ENCODE data around the gene EPS8L2. TPM values are rescaled to one million over a fixed set of nuclear protein-coding genes. Genes with fewer than 3 reads are reported as not detected.
A peak's percentile ranks its signal among the peaks of the same experiment; 100 is the strongest.

Gene EPS8L2
- total and polyA plus RNA-seq, 2 of the 13 experiments (the other 11 are each of a cell fraction or from before 2014, with no cell fraction given) = 89.3 to 416 TPM

DNA sequence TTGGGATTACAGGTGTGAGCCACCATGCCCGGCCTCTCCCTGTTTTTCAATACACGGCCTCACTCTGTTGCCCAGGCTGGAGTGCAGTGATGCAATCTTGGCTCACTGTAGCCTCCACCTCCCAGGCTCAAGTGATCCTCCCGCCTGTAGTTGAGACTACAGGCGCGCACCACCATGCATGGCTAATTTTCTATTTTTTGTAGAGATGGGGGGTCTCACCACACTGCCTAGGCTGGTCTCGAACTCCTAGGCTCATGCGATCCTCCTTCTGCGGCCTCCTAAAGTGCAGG is 59.7 kb downstream of the EPS8L2 start (continued):
- TF ChIP-seq, protein P1, sequence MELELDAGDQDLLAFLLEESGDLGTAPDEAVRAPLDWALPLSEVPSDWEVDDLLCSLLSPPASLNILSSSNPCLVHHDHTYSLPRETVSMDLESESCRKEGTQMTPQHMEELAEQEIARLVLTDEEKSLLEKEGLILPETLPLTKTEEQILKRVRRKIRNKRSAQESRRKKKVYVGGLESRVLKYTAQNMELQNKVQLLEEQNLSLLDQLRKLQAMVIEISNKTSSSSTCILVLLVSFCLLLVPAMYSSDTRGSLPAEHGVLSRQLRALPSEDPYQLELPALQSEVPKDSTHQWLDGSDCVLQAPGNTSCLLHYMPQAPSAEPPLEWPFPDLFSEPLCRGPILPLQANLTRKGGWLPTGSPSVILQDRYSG (CRISPR knock-in tag; IDR thresholded peaks at IDR 0.05) = no peak
- no peak for TF ChIP-seq KDM4B (CRISPR knock-in tag; IDR thresholded peaks at IDR 0.05)
- no peak for TF ChIP-seq ZNF589 (CRISPR knock-in tag; conservative IDR thresholded peaks at IDR 0.05)
- TF ChIP-seq POLR2G (IDR thresholded peaks at IDR 0.05; ENCODE audit: low read depth, low read length) = peak; percentile 50; the same call in 1 of the 2 replicates
- no peak for TF ChIP-seq IKZF1 (IDR thresholded peaks at IDR 0.05)

DNA sequence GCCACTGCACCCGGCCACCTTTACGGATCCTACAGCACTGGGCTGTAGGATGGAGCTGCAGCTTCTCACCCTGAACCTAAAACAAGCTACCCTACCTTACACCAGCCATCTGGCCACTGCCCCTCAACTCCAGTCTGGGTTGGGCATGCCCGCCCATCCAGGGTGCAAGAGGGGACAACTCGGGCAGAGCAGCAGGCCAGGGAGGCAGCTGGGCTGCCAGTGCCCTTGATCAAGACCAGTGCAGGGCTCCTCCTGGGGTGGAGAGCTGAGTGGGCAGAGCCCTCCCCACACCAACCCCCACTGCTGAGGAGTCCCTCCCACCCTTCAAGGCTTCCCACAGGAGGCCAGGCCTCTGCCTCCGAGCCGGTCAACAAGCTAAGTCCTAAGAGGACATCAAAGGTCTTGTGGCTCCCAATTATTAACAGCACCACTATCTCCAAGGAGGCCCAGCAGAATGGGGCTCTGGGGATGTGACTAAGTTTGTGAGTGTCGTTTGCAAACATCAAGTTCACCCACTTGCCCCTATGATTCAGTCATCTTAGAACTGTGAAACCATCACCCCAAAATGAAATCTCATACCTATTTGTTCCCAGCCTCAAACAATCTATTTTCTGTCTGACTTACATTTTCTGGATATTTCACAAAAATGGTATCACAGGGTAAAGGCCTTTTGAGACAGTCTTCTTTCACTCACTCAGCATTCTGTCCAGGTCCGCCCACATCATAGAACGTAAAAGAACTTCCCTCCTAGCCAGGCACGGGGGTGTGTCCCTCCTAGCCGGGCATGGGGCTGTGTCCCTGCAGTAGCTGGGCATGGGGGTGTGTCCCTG is 60.3 kb downstream of the EPS8L2 start:
- CTCF ChIA-PET (ENCODE audit: low intra/inter-chr PET ratio, low total read pairs) = interaction anchor here (1.7 kb wide), 1 partner anchor 38 kb away, joined by 11 read pairs; no protein-coding TSS in a partner anchor
- H3K27me3 ChIP-seq (ENCODE audit: control insufficient read depth in 1 of 2, insufficient read depth in 2 of 2, low read length in 2 of 2) = no peaks in the 10 kb centered on the region
- H3K36me3 ChIP-seq (replicated peaks in 1 of 2; ENCODE audit: control insufficient read depth in 1 of 2, insufficient read depth in 2 of 2, low read length in 2 of 2) = peaks cover 25 to 59% of the 10 kb centered on the region in 2 experiments
- no peak for DNase-seq (ENCODE audit: low spot score)
- no peak for FAIRE-seq
- no TSS peak for BruUV-seq (replicated peaks)
- in situ Hi-C loops (cut with HindIII; ENCODE audit: extremely low pct_ligation_motif_present, low pct_unique_long_range_greater_than_20kb) (loop anchor here (5.0 kb wide), 1 partner anchor 104 kb away; no protein-coding TSS in a partner anchor), intact Hi-C loops (cut with micrococcal nuclease; ENCODE audit: unreplicated experiment) (no loop called here)
- H3K4me3 ChIP-seq (replicated peaks in 1 of 3; ENCODE audit: insufficient read depth in 1 of 3, low read depth in 2 of 3, low read length in 3 of 3) = no peak overlapping the region
- no peaks in the 10 kb centered on the region for H3K79me2 ChIP-seq (ENCODE audit: insufficient read depth, low read length)
- H3K9me3 ChIP-seq (ENCODE audit: low read length) = no peaks in the 10 kb centered on the region
- H3K27ac ChIP-seq (ENCODE audit: extremely low read length, insufficient read depth, low read length) = no peak overlapping the region
- peaks cover 9% of the 10 kb centered on the region; the same call in 1 of the 2 replicates for H4K20me1 ChIP-seq (ENCODE audit: insufficient read depth, low read length)
- no peak overlapping the region for H2AFZ ChIP-seq (ENCODE audit: low read length)
- H3K9ac ChIP-seq (ENCODE audit: insufficient read depth, low read depth, low read length) = no peak overlapping the region
- no peak overlapping the region for H3K4me2 ChIP-seq (ENCODE audit: low read depth, low read length)
- no peak for ATAC-seq
- H3K4me1 ChIP-seq (ENCODE audit: insufficient read depth, low read length) = peaks cover 18% of the 10 kb centered on the region
- 96% methylated on average over 9 of the region's 11 CpGs for WGBS (ENCODE audit: low lambda C conversion rate)
- POLR2A ChIA-PET = interaction anchor here (0.7 kb wide), 1 partner anchor 9 kb away, joined by 3 read pairs; no protein-coding TSS in a partner anchor
- TF ChIP-seq, protein P2, sequence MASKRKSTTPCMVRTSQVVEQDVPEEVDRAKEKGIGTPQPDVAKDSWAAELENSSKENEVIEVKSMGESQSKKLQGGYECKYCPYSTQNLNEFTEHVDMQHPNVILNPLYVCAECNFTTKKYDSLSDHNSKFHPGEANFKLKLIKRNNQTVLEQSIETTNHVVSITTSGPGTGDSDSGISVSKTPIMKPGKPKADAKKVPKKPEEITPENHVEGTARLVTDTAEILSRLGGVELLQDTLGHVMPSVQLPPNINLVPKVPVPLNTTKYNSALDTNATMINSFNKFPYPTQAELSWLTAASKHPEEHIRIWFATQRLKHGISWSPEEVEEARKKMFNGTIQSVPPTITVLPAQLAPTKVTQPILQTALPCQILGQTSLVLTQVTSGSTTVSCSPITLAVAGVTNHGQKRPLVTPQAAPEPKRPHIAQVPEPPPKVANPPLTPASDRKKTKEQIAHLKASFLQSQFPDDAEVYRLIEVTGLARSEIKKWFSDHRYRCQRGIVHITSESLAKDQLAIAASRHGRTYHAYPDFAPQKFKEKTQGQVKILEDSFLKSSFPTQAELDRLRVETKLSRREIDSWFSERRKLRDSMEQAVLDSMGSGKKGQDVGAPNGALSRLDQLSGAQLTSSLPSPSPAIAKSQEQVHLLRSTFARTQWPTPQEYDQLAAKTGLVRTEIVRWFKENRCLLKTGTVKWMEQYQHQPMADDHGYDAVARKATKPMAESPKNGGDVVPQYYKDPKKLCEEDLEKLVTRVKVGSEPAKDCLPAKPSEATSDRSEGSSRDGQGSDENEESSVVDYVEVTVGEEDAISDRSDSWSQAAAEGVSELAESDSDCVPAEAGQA (IDR thresholded peaks at IDR 0.05; ENCODE audit: low read depth) = no peak
- TF ChIP-seq, protein P2 (CRISPR knock-in tag; IDR thresholded peaks at IDR 0.05; ENCODE audit: borderline replicate concordance) = no peak
- no peak for TF ChIP-seq ZSCAN12 (CRISPR knock-in tag; IDR thresholded peaks at IDR 0.05)
- TF ChIP-seq, protein P3, sequence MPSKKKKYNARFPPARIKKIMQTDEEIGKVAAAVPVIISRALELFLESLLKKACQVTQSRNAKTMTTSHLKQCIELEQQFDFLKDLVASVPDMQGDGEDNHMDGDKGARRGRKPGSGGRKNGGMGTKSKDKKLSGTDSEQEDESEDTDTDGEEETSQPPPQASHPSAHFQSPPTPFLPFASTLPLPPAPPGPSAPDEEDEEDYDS (CRISPR knock-in tag; IDR thresholded peaks at IDR 0.05) = no peak
- TF ChIP-seq, protein P4, sequence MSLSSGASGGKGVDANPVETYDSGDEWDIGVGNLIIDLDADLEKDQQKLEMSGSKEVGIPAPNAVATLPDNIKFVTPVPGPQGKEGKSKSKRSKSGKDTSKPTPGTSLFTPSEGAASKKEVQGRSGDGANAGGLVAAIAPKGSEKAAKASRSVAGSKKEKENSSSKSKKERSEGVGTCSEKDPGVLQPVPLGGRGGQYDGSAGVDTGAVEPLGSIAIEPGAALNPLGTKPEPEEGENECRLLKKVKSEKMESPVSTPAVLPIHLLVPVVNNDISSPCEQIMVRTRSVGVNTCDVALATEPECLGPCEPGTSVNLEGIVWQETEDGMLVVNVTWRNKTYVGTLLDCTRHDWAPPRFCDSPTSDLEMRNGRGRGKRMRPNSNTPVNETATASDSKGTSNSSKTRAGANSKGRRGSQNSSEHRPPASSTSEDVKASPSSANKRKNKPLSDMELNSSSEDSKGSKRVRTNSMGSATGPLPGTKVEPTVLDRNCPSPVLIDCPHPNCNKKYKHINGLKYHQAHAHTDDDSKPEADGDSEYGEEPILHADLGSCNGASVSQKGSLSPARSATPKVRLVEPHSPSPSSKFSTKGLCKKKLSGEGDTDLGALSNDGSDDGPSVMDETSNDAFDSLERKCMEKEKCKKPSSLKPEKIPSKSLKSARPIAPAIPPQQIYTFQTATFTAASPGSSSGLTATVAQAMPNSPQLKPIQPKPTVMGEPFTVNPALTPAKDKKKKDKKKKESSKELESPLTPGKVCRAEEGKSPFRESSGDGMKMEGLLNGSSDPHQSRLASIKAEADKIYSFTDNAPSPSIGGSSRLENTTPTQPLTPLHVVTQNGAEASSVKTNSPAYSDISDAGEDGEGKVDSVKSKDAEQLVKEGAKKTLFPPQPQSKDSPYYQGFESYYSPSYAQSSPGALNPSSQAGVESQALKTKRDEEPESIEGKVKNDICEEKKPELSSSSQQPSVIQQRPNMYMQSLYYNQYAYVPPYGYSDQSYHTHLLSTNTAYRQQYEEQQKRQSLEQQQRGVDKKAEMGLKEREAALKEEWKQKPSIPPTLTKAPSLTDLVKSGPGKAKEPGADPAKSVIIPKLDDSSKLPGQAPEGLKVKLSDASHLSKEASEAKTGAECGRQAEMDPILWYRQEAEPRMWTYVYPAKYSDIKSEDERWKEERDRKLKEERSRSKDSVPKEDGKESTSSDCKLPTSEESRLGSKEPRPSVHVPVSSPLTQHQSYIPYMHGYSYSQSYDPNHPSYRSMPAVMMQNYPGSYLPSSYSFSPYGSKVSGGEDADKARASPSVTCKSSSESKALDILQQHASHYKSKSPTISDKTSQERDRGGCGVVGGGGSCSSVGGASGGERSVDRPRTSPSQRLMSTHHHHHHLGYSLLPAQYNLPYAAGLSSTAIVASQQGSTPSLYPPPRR (CRISPR knock-in tag; IDR thresholded peaks at IDR 0.05; ENCODE audit: borderline replicate concordance) = no peak

Measured in HepG2 (cell line).